Tibial artery (tissue), 4 donors: ENCODE results near the gene GBX1.

ENCODE experiments used
- DNase-seq, 2 donors: peaks; one replicate each; pipeline ENCODE4 v3.0.0-alpha.2; 2019
- H3K27ac ChIP-seq, 2 donors: fragments of 200-600 bp; sonication (generic) in 1 of 2; 1 replicate in 1 of 2; 2 replicates in 1 of 2; pipeline ENCODE4 v1.5.1; 2018 to 2019; ENCODE audit warnings: mild to moderate bottlenecking in 1 of 2
- H3K27me3 ChIP-seq, 2 donors: fragments of 200-600 bp; sonication (generic) in 1 of 2; one replicate each; pipeline versions ENCODE4 v1.5.1 to v1.6.0; 2016 to 2019
- H3K36me3 ChIP-seq, 3 donors: fragments of 200-600 bp; sonication (generic) in 2 of 3; one replicate each; pipeline ENCODE4 v1.5.1; 2016 to 2019; ENCODE audit warnings: mild to moderate bottlenecking in 2 of 3
- H3K4me1 ChIP-seq, 4 donors: fragments of 200-600 bp; sonication (generic) in 2 of 4; 1 replicate in 3 of 4; 2 replicates in 1 of 4; pipeline ENCODE4 v1.5.1; 2016 to 2019
- H3K4me3 ChIP-seq, 2 donors: fragments of 200-600 bp; sonication (generic) in 1 of 2; 1 replicate in 1 of 2; 2 replicates in 1 of 2; pipeline ENCODE4 v1.5.1; 2018 to 2019; ENCODE audit warnings: mild to moderate bottlenecking in 2 of 2
- H3K9me3 ChIP-seq, 3 donors: fragments of 200-600 bp; sonication (generic) in 1 of 3; one replicate each; pipeline ENCODE4 v1.5.1; 2016 to 2019
- intact Hi-C: fragments of 100-400 bp; cut with DNase I; formaldehyde crosslinking; loops from one replicate; pipeline ENCODE4 v1.15.0; 2023; ENCODE audit warnings: low total_unique reads
- TF ChIP-seq, protein P1 (sequence below), 2 experiments: fragments of 200-600 bp in 1 of 2; fragments of 450-650 bp in 1 of 2; IDR thresholded peaks; one replicate each; pipeline ENCODE4 v1.5.1; 2017 to 2019; ENCODE audit warnings: antibody characterized with exemption in 2 of 2, mild to moderate bottlenecking in 1 of 2, moderate library complexity in 1 of 2

Gene GBX1

GRCh38 chr7:151125470-151125845 lies 42.0 kb downstream of the GBX1 start:
- Histone ChIP-seq H3K36me3 (peaks cover 37 to 89% (median 71%) of the 10 kb centered on the region in 3 donors), H3K9me3 (no peaks in the 10 kb centered on the region), H3K4me3 (peak overlapping the region; percentile 42 to 60), H3K27ac (no peak overlapping the region), H3K27me3 (no peaks in the 10 kb centered on the region), H3K4me1 (peaks cover 0 to 22% (median 11%) of the 10 kb centered on the region in 4 donors)
- intact Hi-C loops = loop anchor here (2.0 kb wide), 1 partner anchor 47 kb away; no protein-coding TSS in a partner anchor
- TF ChIP-seq, protein P1, sequence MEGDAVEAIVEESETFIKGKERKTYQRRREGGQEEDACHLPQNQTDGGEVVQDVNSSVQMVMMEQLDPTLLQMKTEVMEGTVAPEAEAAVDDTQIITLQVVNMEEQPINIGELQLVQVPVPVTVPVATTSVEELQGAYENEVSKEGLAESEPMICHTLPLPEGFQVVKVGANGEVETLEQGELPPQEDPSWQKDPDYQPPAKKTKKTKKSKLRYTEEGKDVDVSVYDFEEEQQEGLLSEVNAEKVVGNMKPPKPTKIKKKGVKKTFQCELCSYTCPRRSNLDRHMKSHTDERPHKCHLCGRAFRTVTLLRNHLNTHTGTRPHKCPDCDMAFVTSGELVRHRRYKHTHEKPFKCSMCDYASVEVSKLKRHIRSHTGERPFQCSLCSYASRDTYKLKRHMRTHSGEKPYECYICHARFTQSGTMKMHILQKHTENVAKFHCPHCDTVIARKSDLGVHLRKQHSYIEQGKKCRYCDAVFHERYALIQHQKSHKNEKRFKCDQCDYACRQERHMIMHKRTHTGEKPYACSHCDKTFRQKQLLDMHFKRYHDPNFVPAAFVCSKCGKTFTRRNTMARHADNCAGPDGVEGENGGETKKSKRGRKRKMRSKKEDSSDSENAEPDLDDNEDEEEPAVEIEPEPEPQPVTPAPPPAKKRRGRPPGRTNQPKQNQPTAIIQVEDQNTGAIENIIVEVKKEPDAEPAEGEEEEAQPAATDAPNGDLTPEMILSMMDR (IDR thresholded peaks at IDR 0.05) = no peak
- DNase-seq = no peak

DNA sequence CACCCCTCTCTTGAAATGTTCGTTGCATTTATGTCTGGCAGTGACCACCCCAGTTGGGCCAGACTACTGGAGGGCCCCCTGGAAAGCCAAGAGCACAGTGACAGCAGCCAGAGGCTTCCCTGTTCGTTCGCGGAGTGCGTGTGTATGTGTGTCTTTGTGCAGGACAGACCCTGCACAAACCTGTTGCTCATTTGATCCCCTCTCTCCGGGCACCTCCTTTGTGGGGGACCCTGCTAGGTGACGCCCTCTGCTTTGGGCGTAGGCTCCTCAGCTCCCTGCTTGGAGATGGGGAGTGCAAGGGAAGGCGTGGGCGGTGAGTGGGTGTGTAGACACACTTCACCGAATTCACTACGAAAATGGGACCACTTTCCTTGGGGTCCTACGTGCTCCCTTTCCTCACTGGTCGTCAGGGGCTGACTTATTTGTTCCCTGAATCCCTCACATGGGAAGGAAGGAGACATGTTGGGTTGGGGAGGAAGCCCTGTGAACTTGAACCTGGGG lies 42.5 kb downstream of the GBX1 start:
- Histone ChIP-seq H3K9me3 (no peaks in the 10 kb centered on the region), H3K4me3 (peak overlapping the region in 1 of 2 donors; percentile 60), H3K36me3 (peaks cover 41 to 89% (median 71%) of the 10 kb centered on the region in 3 donors), H3K27me3 (no peaks in the 10 kb centered on the region), H3K27ac (no peak overlapping the region), H3K4me1 (peaks cover 0 to 22% (median 11%) of the 10 kb centered on the region in 4 donors)
- TF ChIP-seq, protein P1 (IDR thresholded peaks at IDR 0.05) = no peak
- intact Hi-C loops = loop anchor here (2.0 to 5.0 kb wide), 2 partner anchors 48 to 177 kb away; no protein-coding TSS in a partner anchor
- no peak for DNase-seq

GRCh38 chr7:151124481-151124880 lies 43.0 kb downstream of the GBX1 start:
- H3K9me3 ChIP-seq = no peaks in the 10 kb centered on the region
- H3K36me3 ChIP-seq = peaks cover 39 to 89% (median 71%) of the 10 kb centered on the region in 3 donors
- H3K4me3 ChIP-seq = no peak overlapping the region
- DNase-seq = no peak
- no peak overlapping the region for H3K27ac ChIP-seq
- no peaks in the 10 kb centered on the region for H3K27me3 ChIP-seq
- peaks cover 0 to 22% (median 11%) of the 10 kb centered on the region in 4 donors for H3K4me1 ChIP-seq
- TF ChIP-seq, protein P1 (IDR thresholded peaks at IDR 0.05) = no peak
- intact Hi-C loops = loop anchor here (2.0 to 5.0 kb wide), 2 partner anchors 48 to 178 kb away; no protein-coding TSS in a partner anchor

GRCh38 chr7:151123822-151124464 lies 43.6 kb downstream of the GBX1 start:
- H3K4me3 ChIP-seq = no peak overlapping the region
- TF ChIP-seq, protein P1 (IDR thresholded peaks at IDR 0.05) = peak; percentile 92 to 99
- DNase-seq = peak; percentile 61 to 89
- no peak overlapping the region for H3K27ac ChIP-seq
- peaks cover 34 to 89% (median 71%) of the 10 kb centered on the region in 3 donors for H3K36me3 ChIP-seq
- peaks cover 0 to 22% (median 11%) of the 10 kb centered on the region in 4 donors for H3K4me1 ChIP-seq
- intact Hi-C loops = loop anchor here (2.0 to 5.0 kb wide), 2 partner anchors 49 to 178 kb away; no protein-coding TSS in a partner anchor
- no peaks in the 10 kb centered on the region for H3K27me3 ChIP-seq
- H3K9me3 ChIP-seq = no peaks in the 10 kb centered on the region

- intact Hi-C loops = loop anchor here (5.0 kb wide), 1 partner anchor 179 kb away; no protein-coding TSS in a partner anchor
- Histone ChIP-seq H3K4me3 (no peak overlapping the region), H3K36me3 (peaks cover 34 to 89% (median 71%) of the 10 kb centered on the region in 3 donors), H3K27ac (no peak overlapping the region), H3K27me3 (no peaks in the 10 kb centered on the region), H3K4me1 (peaks cover 0 to 22% (median 11%) of the 10 kb centered on the region in 4 donors), H3K9me3 (no peaks in the 10 kb centered on the region)
- TF ChIP-seq, protein P1 (IDR thresholded peaks at IDR 0.05) = no peak
- DNase-seq = no peak
These were observed 44.2 kb downstream of the GBX1 start for GRCh38 chr7:151123158-151123821.
